CD4-positive, alpha-beta T cell treated with Interleukin-6 for 4 hours (primary cell): ENCODE data around the gene DAO.

Experiments used
- DNase-seq: peaks from one replicate; pipeline ENCODE4 v3.0.0-alpha.2; 2020; ENCODE audit warnings: mixed read lengths

Gene DAO

GRCh38 chr12:108876550-108876949 is 3.3 kb upstream of the DAO start:
- no peak for DNase-seq

DNA sequence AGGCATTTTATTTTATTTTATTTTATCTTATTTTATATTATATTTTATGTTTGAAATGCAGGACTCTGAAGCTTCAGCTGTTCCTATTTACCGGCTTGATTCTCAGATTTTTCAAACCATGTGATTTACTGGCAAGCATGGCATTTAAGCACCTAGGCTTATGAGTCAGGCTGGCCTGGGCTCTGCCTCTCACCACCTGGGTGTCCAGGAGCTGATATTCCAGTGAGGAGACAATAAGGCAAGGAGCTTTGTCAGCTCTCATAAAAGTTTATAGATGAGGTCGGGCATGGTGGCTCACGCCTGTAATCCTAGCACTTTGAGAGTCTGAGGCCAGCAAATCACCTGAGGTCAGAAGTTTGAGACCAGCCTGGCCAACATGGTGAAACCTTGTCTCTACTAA is 2.1 kb downstream of the DAO start:
- DNase-seq = no peak

- DNase-seq = peak; percentile 74
Observed at GRCh38 chr12:108884116-108885012, 4.5 kb downstream of the DAO start.

- DNase-seq = no peak
Observed at GRCh38 chr12:108886873-108887629, 7.2 kb downstream of the DAO start.

GRCh38 chr12:108888031-108888430 is 8.1 kb downstream of the DAO start:
- DNase-seq = no peak

- no peak for DNase-seq
Observed at GRCh38 chr12:108890208-108890607, 10.3 kb downstream of the DAO start.

DNA sequence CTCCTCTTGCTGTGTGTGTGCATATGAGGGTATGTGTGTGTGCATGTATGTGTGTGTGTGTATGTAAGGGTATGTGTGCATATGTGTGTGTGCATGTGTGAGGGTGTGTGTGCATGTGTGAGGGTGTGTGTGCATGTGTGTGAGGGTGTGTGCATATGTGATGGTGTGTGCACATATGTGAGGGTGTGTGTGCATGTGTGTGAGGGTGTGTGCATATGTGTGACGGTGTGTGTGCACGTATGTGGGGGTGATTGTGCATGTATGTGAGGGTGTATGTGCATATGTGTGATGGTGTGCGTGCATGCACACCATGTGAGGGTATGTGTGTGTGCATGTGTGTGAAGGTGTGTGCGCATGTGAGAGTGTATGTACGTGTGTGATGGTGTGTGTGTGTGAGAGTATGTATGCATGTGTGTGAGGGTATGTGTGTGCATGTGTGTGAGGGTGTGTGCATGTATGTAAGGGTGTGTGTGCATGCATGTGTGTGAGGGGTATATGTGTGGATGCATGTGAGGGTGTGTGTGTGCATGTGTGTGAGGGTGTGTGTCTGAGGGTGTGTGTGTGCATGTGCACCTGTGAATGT is 15.4 kb downstream of the DAO start:
- DNase-seq = no peak

DNA sequence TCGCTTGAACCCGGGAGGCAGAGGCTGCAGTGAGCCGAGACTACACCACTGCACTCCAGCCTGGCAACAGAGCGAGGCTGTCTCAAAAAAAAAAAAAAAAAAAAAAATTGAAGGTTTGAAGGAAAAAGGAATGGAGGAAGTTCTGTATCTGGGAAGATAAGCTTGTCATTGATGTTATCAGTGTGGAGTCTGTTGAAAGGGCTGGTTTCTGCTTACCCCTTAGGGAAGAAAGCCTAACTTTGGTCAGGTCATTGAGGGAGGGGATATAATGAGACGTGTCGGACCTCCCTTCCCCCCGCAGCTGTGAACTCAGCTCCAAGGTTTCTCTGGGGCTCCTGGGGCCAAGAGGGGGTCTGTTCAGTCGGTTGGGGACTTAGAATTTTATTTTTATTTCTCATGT is 16.4 kb downstream of the DAO start:
- DNase-seq = no peak

GRCh38 chr12:108896817-108897216 is 16.9 kb downstream of the DAO start:
- no peak for DNase-seq

DNA sequence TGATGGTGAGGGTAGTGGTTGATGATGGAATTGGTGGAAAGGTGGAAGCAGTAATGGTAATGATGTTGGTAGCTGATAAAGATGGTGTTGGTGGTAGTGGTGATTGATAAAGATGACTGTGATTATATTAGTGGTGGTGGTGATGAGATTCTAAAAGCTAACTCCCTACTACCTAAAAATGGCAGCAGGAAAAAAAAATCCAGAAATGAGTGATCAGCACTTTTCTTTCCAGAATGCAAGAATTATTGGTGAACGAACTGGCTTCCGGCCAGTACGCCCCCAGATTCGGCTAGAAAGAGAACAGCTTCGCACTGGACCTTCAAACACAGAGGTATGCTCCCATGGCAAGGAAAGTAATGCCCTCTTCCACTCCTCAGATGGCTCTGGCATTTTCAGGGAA is 19.3 kb downstream of the DAO start:
- DNase-seq = no peak

DNA sequence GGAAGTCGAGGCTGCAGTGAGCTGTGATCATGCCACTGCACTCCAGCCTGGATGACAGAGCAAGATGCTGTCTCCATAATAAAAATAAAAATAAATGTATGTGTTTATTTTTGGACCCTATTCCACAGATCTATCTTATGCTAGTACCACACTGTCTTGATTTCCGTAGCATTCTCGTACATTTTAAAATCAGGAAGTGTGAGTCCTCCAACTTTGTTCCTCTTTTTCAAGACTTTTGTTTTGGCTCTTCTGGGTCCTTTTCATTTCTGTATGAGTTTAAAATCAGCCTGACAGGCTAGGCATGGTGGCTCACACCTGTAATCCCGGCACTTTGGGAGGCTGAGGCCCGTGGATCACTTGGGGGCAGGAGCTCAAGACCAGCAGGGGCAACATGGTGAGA is 25.8 kb downstream of the DAO start:
- DNase-seq = no peak

- DNase-seq = no peak
Observed at GRCh38 chr12:108906971-108907370, 27.1 kb downstream of the DAO start.

GRCh38 chr12:108907839-108908351 is 28.0 kb downstream of the DAO start:
- DNase-seq = no peak

GRCh38 chr12:108910336-108910735 is 30.4 kb downstream of the DAO start:
- DNase-seq = no peak

DNA sequence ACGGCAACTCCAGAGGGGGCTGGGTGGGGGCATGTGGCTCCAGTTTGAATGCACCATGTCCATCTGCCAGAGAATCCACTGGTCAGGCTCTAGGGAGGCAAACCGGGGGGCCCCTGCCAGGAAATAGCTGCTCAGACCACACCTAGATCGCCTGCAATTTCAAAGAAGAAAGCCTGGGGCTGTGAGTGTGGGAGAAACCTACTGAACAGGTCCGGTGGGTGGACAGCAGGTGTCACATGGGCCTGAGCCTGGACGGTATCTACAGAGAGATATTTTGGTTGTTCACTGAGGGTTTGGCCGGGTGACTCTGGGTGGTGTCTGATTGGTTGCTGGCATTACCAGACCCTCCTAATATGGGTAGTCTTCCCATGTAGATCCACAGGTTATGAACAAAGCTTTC is 32.0 kb downstream of the DAO start:
- no peak for DNase-seq

GRCh38 chr12:108912361-108912760 is 32.5 kb downstream of the DAO start:
- no peak for DNase-seq

DNA sequence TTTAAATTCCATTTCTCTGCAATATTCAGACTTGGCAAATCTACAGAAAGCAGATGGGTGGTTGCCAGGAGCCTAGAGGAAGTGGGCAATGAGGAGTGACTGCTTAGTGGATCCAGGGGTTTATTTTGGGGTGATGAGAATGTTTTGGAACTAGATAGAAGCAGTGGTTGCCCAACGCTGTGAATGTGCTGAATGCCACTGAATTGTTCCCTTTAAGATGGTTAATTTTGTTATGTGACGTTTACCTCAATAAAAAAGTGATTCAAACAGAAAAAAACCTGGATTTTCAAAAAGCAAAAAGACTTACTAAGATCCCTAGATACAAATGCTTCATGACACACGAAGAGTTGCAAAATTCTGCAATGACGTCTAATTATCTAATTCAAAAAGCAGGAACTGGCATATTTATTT is 34.2 kb downstream of the DAO start:
- no peak for DNase-seq

GRCh38 chr12:108915632-108916133 is 35.8 kb downstream of the DAO start:
- DNase-seq = no peak

GRCh38 chr12:108916336-108916735 is 36.4 kb downstream of the DAO start:
- DNase-seq = no peak

DNA sequence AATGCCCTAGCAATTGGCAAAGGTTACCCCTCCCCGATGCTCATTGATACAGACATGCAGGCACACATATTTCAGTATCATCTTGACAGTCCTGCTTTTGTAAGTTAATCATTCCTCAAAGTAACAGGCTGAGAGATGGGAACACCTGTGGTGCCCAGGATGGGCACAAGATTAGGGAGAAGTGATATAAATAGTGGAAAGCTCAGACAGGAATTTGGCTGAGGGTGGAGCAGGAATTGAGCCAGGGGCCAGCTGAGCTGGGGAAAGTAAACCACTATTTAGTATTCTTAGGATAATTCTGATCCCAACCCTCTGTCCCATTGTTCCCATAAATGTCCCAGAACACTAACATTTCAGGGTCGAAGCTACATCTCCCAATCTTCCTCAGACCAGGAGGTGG is 38.3 kb downstream of the DAO start:
- DNase-seq = no peak

- no peak for DNase-seq
Observed at GRCh38 chr12:108918960-108919642, 39.2 kb downstream of the DAO start.

- DNase-seq = no peak
Observed at GRCh38 chr12:108921946-108922345, 42.1 kb downstream of the DAO start.

DNA sequence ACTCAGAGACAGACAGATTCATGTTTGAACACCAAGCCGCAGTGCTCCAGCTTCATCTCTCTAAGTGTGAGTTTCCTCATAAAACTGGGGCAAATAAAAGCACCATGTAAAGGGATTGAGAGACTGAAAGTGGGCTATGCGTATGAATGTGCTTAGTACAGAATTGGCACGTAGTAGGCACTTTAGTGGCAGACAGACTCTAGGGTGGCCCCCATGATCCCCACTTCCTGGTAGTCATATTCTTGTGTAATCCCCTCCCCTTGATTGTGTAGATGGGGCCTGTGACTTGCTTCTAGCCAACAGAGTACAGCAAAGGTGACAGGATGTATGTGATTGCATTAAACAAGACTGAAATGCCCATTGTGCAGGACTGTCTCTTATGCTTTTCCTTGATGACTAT is 43.0 kb downstream of the DAO start:
- DNase-seq = no peak
